ENCODE measurements around the gene POLR3GL.

POLR3GL gene

DNA sequence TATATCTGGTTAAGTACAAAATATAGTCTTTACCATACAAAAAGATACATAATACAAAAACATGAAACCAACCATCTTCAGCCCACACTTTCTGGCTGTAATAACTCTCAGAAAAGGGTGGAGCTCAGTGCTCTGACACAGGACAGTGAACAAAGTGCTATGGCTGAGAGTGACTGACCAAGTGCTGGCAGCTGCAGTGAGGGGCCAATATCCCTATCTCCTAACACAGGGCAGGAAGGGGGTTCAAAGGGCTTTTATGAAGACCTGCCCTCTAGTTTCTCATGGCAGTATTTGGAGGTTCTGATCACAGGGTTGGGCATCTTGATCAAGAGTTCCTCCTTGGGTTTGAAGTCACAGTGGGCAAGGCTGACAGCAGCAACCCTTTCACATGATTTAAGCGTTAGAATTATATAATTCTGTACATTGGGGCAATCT, 28.0 kb downstream of the POLR3GL start:
- no peak for DNase-seq (ENCODE audit: low read depth, low spot score)

DNA sequence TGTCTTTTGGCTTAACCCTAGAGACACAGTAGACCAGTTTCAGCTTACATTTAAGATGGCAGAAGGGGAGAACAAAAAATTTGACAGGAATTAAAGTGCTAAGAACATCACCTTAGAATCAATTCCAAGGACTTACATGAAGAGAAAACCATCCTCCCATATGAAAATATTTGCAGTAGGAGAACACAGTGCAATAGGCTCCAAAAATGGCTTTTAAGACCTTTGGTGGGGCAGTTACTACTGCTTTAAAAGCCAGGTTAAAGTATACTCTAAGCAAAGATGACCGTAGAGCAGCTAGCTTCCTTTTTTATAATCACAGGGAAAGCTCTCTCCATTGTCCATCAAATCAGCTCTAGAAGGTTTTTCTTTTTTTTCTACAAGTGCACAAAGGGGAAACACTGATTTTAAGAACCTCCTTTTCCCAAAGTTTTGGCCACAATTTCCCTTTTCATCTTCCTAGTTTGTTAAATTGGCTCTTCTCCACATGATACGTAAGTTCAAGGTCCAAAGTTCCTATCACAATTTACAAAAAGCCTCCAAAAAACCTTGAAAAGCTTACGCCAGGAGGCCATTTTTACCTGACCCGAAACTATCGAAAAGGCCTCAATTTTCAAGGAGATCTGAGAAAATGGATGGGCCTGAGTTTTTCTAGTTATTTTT, 28.6 kb downstream of the POLR3GL start:
- DNase-seq (ENCODE audit: low read depth, low spot score): no peak

DNA sequence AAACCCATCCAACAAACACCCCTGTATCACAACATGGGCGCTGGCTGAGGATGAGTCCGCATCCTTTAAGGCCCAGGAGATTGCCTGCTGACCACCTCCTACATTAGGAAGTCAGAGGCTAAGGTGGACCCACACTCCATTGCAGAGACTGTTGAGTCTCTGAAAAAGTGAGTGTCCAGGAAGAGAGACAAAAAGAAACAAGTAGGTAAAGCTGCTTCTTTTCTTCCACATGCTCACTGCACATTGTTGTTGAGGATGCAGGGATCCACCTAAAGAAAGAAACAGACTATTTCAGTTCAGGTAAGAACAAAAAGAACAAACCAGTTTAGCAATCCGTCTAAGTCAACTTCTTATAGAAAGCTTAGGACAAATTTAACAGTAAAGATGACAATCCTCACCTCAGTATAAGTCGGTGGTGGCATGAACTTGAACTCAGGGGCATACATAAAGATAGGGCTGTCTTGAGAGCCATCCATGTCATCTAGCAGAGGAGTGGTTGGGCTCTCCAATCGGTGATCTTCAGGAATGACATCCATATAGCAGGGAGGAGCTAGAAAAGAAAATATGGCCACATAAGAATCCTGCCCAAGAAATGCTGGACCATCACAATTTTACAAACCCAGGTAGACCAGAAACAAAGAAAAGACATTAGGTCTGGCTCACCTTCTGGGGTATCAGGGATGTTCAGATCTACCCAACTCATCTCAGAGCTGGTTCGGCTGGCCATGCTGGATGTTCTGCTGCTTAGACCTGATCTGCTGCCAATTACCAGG, 29.3 kb downstream of the POLR3GL start:
- no peak for DNase-seq (ENCODE audit: low read depth, low spot score)

DNA sequence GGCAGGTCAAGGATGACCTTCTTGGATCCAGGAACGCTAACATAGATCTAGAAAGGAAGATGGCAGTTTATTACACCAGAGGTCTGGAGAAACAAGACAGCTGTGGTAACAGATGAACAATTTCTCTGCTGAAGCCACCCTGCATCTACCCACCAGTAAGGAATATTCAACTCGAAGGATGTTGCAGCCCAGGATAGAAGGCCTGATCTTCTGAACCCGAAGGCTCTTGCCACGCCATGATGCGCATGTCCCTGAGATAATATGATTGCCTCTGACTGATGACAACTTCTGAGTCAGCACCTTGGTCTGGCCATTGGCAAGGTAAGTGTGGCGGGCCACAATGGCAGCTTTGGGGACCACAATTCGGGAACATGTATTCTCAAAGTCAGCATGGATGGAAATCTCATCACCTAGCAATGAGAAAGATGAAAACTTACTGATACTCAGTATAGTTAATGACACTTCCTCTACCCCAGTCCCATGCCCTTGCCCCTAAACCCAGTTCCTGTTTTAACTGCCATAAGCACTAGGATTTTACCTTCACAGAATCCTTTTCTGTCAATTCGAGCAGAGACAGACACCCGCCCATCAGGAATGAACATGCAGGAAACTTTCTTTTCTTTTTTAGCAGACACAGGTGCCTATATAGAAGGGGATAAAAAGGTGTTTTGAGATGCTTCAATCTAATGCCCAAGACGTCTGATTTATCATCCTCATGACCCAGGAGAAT, 30.1 kb downstream of the POLR3GL start:
- DNase-seq (ENCODE audit: low read depth, low spot score): no peak

DNA sequence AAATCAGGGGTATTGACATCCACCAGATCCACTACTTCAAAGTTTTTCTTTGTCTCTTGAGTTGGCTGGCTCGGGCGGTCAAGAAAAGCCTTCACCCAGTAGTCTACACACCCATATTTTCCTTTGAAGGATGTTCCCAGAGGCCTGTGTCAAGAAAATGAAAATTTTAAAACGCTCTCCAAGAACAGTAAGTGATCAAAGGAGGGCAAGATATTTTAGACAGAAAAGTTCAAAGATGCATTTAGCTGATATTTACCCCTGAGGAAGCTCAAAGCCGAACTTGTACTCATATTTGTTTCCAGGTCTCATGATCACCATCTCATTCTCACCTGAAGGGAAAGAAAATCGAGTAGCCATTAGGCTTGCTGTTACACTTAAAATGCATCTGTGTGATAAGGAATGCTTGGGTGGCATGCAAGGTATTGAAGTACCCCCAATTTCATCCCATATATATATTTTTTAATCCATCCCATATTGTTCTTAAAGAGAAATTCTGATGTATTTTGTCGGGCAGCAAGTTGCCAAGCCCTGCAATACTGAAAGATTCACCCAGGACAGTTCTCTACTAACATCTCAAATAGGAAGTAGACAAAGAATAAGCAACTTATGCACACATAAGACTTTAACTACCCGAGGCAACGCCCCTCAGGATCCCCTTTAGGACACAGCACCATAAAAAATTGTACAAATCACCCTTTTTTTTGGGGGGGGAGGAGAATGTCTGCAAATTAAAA, 30.8 kb downstream of the POLR3GL start:
- DNase-seq (ENCODE audit: low read depth, low spot score): no peak

DNA sequence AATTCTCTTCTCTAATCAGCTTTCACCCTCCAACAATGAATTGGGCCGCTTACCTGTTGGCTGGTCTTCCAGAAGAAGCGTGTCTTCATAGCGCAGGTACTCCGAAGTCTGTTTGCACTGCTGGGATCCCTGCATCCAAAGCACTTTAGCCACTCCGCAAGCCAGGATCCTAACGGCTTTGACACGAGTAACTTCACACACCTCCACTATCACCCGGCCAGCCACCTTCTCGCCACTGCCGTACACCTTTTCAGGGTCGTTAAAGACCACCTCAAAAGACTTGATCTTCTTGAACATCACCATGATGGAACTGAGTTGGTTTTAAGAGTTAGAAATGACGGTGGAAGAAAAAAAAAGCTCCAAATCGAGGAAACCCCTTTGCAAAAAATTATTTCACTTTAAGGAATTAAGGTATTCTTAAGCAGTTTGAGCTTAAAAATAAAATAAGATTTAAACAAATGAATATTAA, 31.5 kb downstream of the POLR3GL start:
- no peak for DNase-seq (ENCODE audit: low read depth, low spot score)

DNA sequence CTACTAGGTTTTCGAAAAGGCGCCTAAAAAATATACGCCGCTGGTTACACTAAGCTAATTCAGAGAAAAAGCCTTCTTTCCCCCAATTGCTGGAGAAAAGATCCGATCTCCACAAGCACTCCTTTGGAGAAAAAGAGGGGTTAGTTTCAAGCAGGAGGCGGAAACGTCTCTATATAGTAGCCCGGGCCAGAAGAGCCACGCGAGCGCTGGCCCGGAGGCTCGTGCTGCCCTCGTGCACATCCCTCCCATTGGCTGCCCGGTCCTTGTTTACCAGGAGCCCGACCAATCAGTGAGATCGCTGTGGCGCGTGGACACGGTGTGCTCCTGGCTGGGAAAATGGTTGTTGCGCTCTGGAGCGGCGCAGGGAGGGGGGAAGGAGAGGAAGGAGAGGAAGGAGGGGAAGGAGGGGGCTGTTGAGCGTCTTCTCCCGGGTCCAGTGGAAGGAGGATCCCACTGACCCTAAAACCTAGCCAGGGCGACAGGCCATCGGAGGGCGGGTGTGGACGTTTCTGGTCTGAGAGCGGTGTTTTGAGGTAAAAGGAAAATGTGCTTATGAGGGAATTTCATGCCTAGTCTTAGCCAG, 32.0 kb downstream of the POLR3GL start, which contains the start of gene TXNIP:
Gene TXNIP, minus strand, starts transcription at position 147 of the 583 bp plus-strand sequence. CDS start 313 bp downstream, outside the sequence.
- DNase-seq (ENCODE audit: low read depth, low spot score): peak; percentile 92

DNA sequence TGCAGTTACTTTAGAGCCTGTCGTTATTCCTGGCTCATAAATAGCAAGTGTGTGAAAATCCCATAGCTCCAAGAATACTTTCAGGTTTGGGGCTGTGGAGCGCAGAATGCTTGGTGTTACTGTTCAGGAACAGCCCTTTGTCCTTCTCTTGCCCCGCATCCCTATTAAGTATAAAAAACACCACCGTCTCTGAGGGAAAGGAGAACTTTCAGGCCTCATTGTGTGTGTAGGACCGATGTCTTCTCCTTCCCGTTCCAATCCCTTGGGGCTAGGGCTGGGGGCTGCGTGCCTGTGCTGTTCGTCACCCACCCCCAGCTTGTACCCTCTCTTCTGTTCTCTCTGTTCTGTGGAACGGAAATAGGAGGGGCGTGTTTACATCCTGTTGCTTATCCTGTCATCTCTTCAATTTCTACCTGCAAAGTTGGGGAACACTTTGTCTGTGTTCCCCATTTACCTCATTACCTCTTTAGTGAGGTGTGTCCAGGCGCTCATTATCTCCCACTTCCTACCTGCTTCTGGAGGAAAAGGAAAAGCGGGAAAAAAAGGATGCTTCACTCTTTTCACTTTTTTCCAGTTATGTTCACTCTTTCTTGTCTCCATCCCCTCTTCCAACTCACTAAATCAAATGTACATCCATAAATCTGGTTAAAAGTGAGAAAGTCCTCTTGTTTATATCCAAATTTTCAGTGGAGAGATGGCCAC, 32.7 kb downstream of the POLR3GL start:
- no peak for DNase-seq (ENCODE audit: low read depth, low spot score)

DNA sequence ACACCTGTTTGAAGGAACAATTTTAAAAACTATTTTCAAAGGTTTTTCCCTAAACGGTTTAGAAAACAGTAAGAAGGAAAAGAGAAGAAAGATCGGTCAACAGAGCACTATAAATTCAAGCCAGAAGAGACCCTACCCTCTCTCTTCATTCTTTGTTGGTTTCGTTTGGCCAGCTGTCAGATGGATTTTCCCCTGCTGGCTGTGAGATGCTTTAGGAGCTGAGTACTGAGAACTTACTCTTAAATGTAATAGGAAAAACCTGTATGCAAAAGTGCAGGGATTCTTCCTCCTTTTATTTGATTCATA, 33.2 kb downstream of the POLR3GL start:
- no peak for DNase-seq (ENCODE audit: low read depth, low spot score)

DNA sequence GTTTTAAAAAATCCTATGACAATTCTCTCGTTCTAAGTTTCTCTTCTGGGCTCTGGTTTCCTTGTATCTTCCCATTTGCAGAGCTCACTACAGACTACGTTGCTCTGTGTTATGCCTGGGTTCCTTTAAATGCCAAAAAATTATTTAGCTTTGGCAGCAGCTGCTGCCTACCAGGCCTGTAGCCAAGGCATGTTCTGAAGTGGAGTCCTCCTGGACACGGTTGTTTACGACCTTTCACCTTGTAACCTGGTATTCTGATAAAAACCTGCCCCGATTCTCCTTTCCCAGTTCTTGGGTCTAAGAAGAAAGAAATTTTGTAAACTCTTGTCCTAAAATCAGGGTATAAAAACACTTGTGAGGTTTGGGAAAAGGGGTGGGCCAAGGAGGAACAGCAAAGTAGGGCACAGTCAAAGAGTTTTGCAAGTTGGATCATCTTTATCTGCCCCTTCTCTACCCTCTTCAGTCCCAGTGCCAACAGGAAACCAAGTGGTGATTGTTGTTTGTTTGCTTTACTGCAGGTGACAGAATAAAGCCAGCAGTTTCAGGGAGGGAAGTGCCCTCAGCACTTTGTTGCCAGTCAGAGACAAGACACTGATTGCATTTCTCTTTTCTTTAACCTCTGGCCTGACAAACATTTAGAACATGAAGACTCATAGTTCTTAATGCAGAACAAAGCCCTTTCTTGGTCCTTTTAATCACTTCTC, 35.0 kb downstream of the POLR3GL start:
- no peak for DNase-seq (ENCODE audit: low read depth, low spot score)

DNA sequence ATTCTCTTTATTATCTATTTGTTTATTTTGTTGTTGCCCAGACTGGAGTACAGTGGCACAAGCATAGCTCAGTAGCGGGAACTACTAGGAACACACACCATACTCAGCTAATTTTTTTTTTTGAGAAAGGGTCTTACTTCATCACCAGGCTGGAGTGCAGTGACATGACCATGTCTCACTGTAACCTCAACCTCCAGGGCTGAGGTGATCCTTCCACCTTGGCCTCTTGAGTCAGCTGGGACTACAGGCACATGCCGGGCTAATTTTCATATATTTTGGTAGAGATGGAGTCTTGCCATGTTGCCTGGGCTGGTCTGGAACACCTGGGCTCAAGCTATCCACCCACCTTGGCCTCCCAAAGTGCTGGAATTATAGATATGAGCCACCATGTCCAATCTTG, 37.2 kb downstream of the POLR3GL start:
- no peak for DNase-seq (ENCODE audit: low read depth, low spot score)

DNA sequence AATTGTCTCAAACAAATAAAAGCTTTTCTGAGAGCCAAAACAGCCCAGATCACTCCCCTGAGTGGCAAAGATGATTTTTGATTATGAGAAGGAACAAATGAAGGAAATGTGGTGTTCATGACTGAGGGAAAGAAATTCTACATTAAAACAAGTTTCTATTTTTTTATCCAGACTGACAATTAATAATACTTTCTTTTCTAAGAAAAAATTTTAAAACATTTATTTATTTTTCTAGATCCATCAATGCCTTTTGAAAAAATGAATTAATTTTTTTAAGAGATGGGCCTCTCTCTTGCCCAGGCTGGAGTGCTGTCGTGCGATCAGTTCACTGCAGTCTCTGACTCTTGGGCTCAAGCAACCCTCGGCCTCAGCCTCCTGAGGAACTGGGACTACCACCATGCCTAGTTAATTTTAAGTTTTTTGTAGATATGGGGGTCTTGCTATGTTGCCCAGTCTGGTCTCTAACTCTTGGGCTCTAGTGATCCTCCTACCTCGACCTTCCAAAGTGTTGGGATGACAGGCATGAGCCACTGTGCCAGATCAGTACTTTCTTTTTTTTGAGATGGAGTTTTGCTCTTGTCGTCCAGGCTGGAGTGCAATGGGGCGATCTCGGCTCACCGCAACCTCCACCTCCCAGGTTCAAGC, 43.1 kb downstream of the POLR3GL start:
- DNase-seq (ENCODE audit: low read depth, low spot score): no peak

DNA sequence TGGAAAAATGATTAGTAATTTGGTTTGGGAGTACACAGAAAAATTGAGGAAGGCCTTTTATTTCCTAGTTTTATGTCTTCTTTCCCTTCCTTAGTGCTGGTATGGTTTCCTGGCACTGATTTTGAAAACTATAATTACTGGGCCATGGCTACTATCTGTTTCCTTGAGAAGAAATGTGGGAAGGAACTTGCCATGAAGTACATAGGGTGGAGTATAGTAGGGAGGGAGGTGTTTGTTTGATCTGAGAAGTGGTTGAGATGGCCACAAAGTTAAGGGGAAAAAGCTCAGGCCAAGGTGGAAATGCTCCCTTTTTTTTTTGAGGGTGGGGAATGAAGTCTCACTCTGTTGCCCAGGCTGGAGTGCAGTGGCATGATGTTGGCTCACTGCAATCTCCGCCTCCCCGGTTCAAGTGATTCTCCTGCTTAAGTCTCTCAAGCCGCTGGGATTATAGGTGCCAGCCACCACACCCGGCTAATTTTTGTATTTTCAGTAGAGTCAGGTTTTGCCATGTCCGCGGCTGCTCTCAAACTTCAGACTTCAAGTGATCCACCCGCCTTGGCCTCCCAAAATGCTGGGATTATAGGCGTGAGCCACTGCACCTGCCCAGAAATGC, 45.7 kb downstream of the POLR3GL start:
- no peak for DNase-seq (ENCODE audit: low read depth, low spot score)

DNA sequence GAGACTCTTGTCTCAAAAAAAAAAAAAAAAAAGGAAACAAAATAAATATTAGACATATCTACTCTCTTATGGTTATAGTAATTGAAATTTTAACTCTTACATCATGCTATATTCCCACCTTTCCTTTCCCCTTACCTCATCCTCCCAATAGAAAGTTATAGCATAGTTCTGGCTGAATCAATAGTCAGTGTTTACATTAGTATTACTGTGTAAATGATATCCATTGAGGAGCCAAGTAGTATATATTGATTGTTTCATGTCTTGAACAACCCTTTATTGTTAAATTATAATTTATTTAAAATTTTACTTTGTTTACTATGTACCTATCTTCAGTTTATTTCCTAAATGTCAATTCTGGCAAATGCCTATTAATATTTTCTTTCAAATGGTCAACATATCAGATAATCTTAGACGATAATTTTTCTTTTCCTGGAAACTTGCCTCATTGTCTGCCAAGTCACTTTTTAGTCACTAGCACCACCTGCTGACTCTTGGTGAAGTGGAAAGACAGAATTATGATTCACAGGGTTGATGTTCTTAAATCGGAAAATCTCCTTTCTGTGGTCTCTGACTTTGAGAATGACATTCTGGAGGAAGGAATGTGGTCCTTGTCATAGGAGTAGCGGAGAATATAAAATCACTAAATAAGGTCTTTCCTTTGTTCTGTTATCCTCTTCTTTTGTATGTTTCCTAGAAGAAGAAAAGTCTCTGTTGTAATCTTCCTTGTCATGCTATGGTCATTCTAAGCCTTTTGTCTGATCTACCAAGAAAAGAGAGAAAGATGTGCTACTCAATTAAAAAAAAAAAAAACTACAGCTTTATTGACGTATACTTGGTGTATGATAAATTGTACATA, 48.4 kb downstream of the POLR3GL start:
- no peak for DNase-seq (ENCODE audit: low read depth, low spot score)

DNA sequence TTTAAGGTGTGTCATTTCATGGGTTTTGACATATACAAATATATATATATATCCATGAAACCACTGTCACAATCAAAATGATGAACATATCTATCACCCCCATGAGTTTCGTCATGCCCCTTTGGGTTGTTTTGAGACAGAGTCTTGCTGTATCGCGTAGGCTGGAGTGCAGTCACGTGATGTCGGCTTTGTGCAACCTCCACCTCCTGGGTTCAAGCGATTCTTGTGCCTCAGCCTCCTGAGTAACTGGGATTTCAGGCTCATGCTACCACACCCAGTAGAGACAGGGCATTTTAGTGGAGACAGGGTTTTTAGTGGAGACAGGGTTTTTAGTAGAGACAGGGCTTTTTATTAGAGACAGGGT, 49.1 kb downstream of the POLR3GL start:
- DNase-seq (ENCODE audit: low read depth, low spot score): no peak

DNA sequence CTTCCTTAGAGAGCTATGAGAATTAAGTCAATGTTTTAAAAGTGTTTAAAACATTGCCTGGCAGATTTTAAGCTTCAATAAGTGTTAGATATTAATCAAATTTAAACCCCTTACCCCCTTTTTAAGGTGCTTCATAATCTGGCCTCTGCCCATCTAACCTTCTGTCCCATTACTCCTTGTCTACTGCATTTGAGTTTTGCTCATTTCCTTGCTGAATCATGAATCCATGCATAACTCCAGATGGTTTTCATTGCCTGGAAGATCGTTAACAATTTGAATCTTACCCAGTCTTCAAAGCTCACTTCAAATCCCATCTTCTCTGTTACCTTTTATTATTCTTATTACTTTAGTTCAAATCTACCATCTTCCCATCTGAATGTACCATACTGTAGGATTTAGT, 52.4 kb downstream of the POLR3GL start:
- no peak for DNase-seq (ENCODE audit: low read depth, low spot score)

DNA sequence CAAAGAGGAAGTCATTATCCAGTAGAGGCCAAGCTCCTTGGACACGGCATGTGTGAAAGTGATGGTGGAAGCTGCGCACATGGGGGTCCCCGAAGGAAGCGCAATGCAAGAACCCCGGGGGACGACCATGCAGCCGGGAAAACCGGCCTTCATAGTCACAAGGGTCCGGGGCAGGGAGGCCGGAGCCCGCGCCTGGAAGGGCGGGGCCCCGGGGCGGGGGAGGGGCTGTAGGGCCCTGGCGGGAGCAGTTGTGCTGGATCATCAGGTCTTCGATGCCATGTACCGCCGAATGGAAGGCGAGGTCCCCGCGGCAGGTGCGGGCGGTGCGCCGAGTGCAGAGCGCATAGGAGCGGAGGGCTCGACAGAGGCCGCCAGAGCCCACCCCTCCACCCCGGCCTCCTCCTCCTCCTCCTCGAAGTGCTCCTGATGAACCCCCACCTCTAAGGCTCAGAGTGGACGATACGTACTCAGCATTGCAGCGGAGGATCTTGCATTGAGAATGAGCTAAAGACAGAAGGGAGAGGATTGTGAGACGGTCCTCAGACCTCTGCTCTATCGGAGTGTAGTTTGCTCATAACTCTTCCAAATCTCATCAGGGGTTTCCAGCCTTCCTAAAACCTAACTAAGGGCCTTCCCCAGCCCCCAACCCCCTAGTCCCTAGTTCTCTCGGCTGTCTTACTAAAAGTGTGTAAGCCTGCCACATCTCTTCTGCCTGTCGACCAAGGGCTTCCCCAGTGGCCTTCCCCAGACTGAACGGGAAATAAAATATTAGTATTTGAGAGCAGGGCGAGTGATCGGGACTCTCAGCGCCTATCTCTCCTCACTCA, 55.0 kb downstream of the POLR3GL start:
- DNase-seq (ENCODE audit: low read depth, low spot score): no peak

Data from iPS DF 19.7 (cell line).